ENCODE results near the gene MYO3B.

The MYO3B gene

GRCh38 chr2:170298115-170298514 is 120.2 kb downstream of the MYO3B start:
- Mint-ChIP-seq H3K4me1 (ENCODE audit: low read depth) (no peaks in the 10 kb centered on the region), H3K4me3 (no peak overlapping the region), H3K36me3 (no peaks in the 10 kb centered on the region), H3K27me3 (peaks cover 2% of the 10 kb centered on the region), H3K27ac (no peak overlapping the region), H3K9me3 (ENCODE audit: low read depth) (no peaks in the 10 kb centered on the region)

- Mint-ChIP-seq H3K36me3 (no peaks in the 10 kb centered on the region), H3K9me3 (ENCODE audit: low read depth) (no peaks in the 10 kb centered on the region), H3K4me3 (no peak overlapping the region), H3K27me3 (peaks cover 2% of the 10 kb centered on the region), H3K27ac (no peak overlapping the region), H3K4me1 (ENCODE audit: low read depth) (no peaks in the 10 kb centered on the region)
Measured at GRCh38 chr2:170298861-170299429, 121.0 kb downstream of the MYO3B start.

DNA sequence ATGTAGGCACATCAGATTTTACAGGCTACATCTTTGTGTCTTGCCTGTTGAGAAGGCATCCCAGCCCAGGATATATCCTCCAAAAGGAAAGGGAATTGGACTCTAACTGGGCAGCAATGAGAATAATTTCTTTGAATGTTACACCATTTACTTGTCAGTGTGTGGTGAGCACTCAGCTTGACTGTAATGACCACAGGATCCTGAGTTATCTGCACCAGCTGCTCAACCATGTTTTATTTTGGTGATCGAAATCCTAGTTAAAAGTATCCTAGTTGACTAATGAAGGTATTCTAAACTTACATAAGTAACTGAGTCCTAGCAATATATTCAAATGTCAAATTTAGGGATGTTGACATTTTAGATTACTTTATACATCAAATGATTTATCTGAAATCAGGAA is 123.0 kb downstream of the MYO3B start:
- Mint-ChIP-seq H3K9me3 (ENCODE audit: low read depth) (no peaks in the 10 kb centered on the region), H3K4me1 (ENCODE audit: low read depth) (no peaks in the 10 kb centered on the region), H3K27ac (no peak overlapping the region), H3K27me3 (peaks cover 2% of the 10 kb centered on the region), H3K36me3 (no peaks in the 10 kb centered on the region), H3K4me3 (no peak overlapping the region)

DNA sequence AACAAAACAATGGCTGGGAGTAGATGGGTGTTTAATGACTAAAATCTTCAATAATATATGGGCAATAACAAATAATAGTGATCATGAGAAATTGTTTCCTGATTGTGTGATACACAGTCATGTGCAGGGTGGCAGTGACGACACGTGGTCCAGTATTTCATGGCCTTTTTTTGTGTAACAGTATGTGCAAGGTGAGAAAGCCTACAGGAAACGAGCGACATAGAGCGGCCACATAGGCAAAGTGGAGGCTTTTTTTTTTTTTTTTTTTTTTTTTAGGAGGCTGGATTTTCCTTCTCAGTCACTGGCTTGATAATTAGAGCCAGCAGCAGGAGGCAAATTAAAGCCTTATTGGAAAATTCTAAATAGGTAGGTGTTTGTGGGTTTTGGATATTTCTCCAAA is 123.7 kb downstream of the MYO3B start:
- no peak overlapping the region for H3K27ac Mint-ChIP-seq
- no peak overlapping the region for H3K4me3 Mint-ChIP-seq
- H3K9me3 Mint-ChIP-seq (ENCODE audit: low read depth) = no peaks in the 10 kb centered on the region
- peaks cover 2% of the 10 kb centered on the region for H3K27me3 Mint-ChIP-seq
- no peaks in the 10 kb centered on the region for H3K36me3 Mint-ChIP-seq
- no peaks in the 10 kb centered on the region for H3K4me1 Mint-ChIP-seq (ENCODE audit: low read depth)

- Mint-ChIP-seq H3K27ac (no peak overlapping the region), H3K9me3 (ENCODE audit: low read depth) (no peaks in the 10 kb centered on the region), H3K27me3 (peaks cover 4% of the 10 kb centered on the region), H3K4me1 (ENCODE audit: low read depth) (no peaks in the 10 kb centered on the region), H3K36me3 (no peaks in the 10 kb centered on the region), H3K4me3 (no peak overlapping the region)
Measured at GRCh38 chr2:170305711-170306110, 127.8 kb downstream of the MYO3B start.

DNA sequence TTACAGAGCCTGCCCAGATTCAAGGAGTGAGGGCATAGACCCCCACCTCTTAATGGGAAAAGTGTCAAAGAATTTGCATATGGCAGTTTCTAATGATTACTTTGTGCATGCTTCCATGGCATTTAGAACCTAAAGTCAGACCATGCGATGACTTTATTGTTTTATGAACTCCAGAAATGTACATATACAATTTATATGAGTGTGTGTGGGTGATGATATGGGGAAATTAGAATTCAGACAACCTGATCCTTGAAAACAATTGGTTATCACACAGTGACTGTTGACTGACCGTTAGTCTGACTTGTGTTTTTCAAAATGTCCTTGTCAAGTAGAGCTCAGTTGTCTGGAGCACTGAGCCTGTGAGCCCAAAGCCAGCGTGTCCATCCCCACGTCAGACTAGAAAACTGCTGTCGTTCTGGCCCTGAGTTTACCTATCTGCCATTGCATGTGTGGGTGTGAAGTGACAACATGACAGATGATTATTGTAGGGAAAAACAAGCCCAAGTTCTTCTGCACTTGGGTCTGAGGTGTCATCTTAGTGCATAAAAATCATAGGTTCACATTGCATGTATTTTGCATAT is 128.4 kb downstream of the MYO3B start:
- no peaks in the 10 kb centered on the region for H3K9me3 Mint-ChIP-seq (ENCODE audit: low read depth)
- H3K4me3 Mint-ChIP-seq = no peak overlapping the region
- peaks cover 4% of the 10 kb centered on the region for H3K27me3 Mint-ChIP-seq
- H3K36me3 Mint-ChIP-seq = no peaks in the 10 kb centered on the region
- no peak overlapping the region for H3K27ac Mint-ChIP-seq
- H3K4me1 Mint-ChIP-seq (ENCODE audit: low read depth) = no peaks in the 10 kb centered on the region

DNA sequence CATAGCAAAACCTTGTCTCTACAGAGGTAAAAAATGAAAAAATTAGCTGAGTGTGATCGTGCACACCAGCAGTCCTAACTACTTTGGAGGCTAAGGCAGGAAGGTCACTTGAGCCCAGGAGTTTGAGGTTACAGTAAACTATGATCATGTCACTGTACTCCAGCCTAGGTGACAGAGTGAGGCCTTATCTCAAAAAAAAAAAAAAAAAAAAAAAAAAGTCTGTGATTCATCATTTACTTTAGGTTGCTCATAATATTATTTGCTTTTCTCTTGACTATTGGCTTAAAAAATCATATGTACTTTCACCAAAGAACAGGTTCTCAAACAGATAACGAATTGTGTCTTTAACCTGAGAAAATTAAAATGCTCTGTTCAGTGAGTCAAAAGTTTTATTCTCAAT is 129.1 kb downstream of the MYO3B start:
- Mint-ChIP-seq H3K36me3 (no peaks in the 10 kb centered on the region), H3K27me3 (peaks cover 1% of the 10 kb centered on the region), H3K27ac (no peak overlapping the region), H3K4me3 (no peak overlapping the region), H3K4me1 (ENCODE audit: low read depth) (no peaks in the 10 kb centered on the region), H3K9me3 (ENCODE audit: low read depth) (no peaks in the 10 kb centered on the region)

- H3K9me3 Mint-ChIP-seq (ENCODE audit: low read depth) = no peaks in the 10 kb centered on the region
- H3K36me3 Mint-ChIP-seq = no peaks in the 10 kb centered on the region
- no peaks in the 10 kb centered on the region for H3K4me1 Mint-ChIP-seq (ENCODE audit: low read depth)
- peaks cover 4% of the 10 kb centered on the region for H3K27me3 Mint-ChIP-seq
- no peak overlapping the region for H3K4me3 Mint-ChIP-seq
- no peak overlapping the region for H3K27ac Mint-ChIP-seq
Measured at GRCh38 chr2:170307555-170308351, 129.8 kb downstream of the MYO3B start.

- H3K27ac Mint-ChIP-seq = no peak overlapping the region
- no peaks in the 10 kb centered on the region for H3K36me3 Mint-ChIP-seq
- H3K4me3 Mint-ChIP-seq = no peak overlapping the region
Measured at GRCh38 chr2:170310876-170311502, 133.0 kb downstream of the MYO3B start.

DNA sequence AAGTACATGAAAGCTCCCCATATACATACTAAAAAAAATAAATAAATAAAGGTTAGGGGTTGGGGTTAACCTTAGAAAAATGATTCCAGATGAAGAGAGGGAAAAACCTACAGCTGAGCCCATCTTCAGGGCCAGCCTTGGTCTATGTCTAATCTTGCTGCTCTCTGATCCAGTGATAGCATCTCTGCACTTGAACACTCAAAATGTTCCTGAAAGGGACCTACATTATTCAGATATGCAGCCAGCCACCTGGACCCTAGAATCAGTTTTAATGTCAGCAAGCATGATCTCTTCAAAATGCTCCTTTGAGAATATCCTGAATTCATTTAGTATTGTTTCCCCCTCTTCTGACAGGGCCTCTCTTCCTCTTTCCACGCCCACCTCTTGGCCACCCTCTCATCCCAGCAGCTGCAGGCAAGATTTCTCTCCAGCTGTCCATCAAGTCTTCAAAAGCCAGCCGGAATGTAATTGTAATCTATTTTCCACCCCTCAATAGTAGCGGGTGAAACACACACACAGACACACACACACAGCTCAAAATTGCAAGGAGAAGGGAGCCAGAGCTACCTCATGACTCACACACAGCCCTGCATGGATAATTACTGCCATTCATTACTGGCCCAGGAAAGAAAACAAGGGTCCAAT is 135.5 kb downstream of the MYO3B start:
- H3K27me3 Mint-ChIP-seq = peaks cover 12% of the 10 kb centered on the region
- H3K27ac Mint-ChIP-seq = no peak overlapping the region
- no peaks in the 10 kb centered on the region for H3K36me3 Mint-ChIP-seq
- no peaks in the 10 kb centered on the region for H3K4me1 Mint-ChIP-seq (ENCODE audit: low read depth)
- no peak overlapping the region for H3K4me3 Mint-ChIP-seq
- no peaks in the 10 kb centered on the region for H3K9me3 Mint-ChIP-seq (ENCODE audit: low read depth)

More at GRCh38 chr2:170310876-170311502, 133.0 kb downstream of the MYO3B start:
- Mint-ChIP-seq H3K27me3 (peaks cover 6% of the 10 kb centered on the region), H3K4me1 (ENCODE audit: low read depth) (no peaks in the 10 kb centered on the region), H3K9me3 (ENCODE audit: low read depth) (no peaks in the 10 kb centered on the region)

GRCh38 chr2:170313992-170314348 is 136.0 kb downstream of the MYO3B start:
- Mint-ChIP-seq H3K4me1 (ENCODE audit: low read depth) (no peaks in the 10 kb centered on the region), H3K27me3 (peaks cover 15% of the 10 kb centered on the region), H3K36me3 (no peaks in the 10 kb centered on the region), H3K4me3 (no peak overlapping the region), H3K27ac (no peak overlapping the region), H3K9me3 (ENCODE audit: low read depth) (no peaks in the 10 kb centered on the region)

- peaks cover 6% of the 10 kb centered on the region for H3K9me3 Mint-ChIP-seq (ENCODE audit: low read depth)
- H3K4me3 Mint-ChIP-seq = no peak overlapping the region
- peaks cover 16% of the 10 kb centered on the region for H3K27me3 Mint-ChIP-seq
- H3K36me3 Mint-ChIP-seq = no peaks in the 10 kb centered on the region
- H3K4me1 Mint-ChIP-seq (ENCODE audit: low read depth) = no peaks in the 10 kb centered on the region
- H3K27ac Mint-ChIP-seq = no peak overlapping the region
Measured at GRCh38 chr2:170314744-170315447, 136.9 kb downstream of the MYO3B start.

DNA sequence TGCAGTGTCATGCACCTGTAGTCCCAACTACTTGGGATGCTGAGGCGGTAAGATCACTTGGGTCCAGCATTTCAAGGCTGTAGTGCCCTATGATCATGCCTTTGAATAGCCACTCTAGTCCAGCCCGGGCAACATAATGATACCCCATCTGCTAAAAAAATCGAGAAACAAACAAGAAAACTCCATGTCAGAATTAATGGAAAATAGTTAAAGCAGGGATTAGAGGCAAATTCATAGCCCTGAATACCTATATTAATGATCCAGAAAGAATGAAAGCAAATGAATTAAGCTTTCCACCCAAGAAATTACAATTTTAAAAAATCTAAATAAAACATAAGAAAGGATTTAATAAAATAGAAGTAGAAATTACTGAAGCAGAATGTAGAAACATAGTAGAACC is 143.0 kb downstream of the MYO3B start:
- no peak overlapping the region for H3K27ac Mint-ChIP-seq

DNA sequence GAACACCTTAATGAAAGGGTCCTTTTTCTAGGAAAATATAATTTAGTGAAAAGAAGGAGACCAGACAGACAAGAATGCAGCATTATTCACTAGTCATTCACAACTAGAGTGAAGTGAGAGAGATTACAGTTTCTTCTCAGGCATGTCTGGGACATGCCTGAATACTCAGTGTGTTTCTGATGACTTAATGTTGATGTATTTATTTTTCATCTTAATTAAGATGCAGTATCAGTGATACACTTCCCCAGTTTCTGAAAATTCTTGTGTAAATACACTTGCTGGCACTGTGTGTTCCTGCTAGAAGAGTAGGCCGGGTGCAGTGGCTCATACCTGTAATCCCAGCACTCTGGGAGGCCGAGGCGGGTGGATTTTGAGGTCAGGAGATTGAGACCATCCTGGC is 143.6 kb downstream of the MYO3B start:
- no peak overlapping the region for H3K4me3 Mint-ChIP-seq
- H3K4me1 Mint-ChIP-seq (ENCODE audit: low read depth) = no peaks in the 10 kb centered on the region
- no peaks in the 10 kb centered on the region for H3K36me3 Mint-ChIP-seq
- H3K27ac Mint-ChIP-seq = no peak overlapping the region
- peaks cover 14% of the 10 kb centered on the region for H3K27me3 Mint-ChIP-seq
- H3K9me3 Mint-ChIP-seq (ENCODE audit: low read depth) = peaks cover 6% of the 10 kb centered on the region

More for the DNA sequence above, 143.0 kb downstream of the MYO3B start:
- Mint-ChIP-seq H3K4me3 (no peak overlapping the region), H3K36me3 (no peaks in the 10 kb centered on the region), H3K9me3 (ENCODE audit: low read depth) (peaks cover 6% of the 10 kb centered on the region), H3K4me1 (ENCODE audit: low read depth) (no peaks in the 10 kb centered on the region), H3K27me3 (peaks cover 14% of the 10 kb centered on the region)
